GM10248 (cell line): ENCODE data around the gene PLXNA2.

ENCODE experiments used
- CTCF ChIA-PET: fragments of 300-600 bp; sonication (Branson Sonifier 250); formaldehyde crosslinking; extraction: SDS; loops from one replicate; lab custom pipeline; 2021; ENCODE audit warnings: antibody characterized with exemption; lab: Yijun Ruan, JAX
- POLR2A ChIA-PET: fragments of 350-650 bp; sonication (Branson Sonifier 250); formaldehyde crosslinking; extraction: SDS; loops from one replicate; lab custom pipeline; 2020; ENCODE audit warnings: antibody characterized with exemption; lab: Yijun Ruan, JAX
- DNase-seq: peaks from one replicate; pipeline ENCODE4 v3.0.0; 2012; ENCODE audit errors: extremely low spot score
- CTCF ChIP-seq: IDR thresholded peaks from 2 replicates; pipeline ENCODE4 v1.5.1; 2012; ENCODE audit warnings: mild to moderate bottlenecking, low read depth; ENCODE audit errors: extremely low read depth, missing control alignments, control extremely low read depth

The PLXNA2 gene

DNA sequence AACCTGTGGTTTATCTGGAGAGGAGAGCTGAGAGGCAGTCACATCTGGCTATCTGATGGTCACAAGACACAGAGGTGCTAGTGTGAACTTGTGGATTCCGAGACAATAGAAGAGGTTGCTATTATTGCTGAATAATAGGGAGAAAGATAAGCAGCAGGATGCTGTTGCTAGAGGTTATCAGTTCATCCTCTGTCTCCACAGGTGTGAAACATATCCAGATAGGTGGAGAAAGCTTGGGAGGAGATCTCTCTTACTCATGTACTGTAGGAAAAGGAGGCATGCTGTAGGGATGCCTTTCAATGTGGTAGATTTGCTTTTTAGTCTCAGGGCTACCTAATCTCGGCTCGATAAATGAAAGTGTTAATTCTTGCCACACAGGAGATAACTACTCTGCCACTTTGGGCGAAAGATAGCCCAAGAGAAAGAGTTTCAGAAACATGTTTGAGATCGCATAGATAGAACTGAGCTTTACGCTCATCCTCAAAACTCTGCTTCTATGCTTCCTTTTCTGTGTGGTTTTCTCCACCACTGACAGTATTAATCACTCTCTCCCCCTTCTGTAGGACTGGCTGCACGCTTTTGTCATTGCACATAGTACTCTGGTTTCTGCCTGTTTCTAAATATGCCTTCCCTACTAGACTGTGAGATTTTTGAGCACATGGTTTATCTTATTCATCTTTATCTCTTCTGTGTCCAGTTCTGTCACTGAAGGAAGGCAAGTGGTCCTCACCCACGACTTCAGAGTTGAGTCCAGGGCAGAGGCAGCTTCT is 36.7 kb upstream of the PLXNA2 start:
- no peak for TF ChIP-seq CTCF
- CTCF ChIA-PET: interaction anchor here (1.2 kb wide), 1 partner anchor 34 kb away, joined by 3 read pairs; no protein-coding TSS in a partner anchor
- POLR2A ChIA-PET: no interaction called here
- no peak for DNase-seq

GRCh38 chr1:208279826-208280588 is 35.8 kb upstream of the PLXNA2 start:
- DNase-seq: no peak
- ChIA-PET POLR2A (no interaction called here), CTCF (no interaction called here)
- no peak for TF ChIP-seq CTCF

DNA sequence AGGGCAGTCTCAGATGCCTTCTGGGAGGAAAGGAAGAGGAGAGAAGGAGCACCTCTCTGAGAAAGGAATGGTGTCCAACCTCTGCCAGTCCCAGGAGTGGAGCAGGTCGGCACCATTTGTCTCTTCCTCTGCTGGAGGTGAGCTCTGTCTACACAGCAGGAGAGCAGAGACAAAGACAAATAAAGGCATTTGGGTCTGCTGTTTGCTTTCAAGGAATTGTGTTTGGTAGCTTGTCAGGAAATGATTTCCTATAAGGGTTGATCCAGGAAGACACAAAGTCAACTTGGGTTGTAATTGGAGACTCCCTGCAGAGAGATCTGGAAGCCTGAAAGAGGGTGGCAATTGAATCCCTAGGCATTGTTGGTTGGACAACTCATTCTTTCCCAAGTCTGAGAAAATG is 34.5 kb upstream of the PLXNA2 start:
- TF ChIP-seq CTCF: no peak
- ChIA-PET CTCF (interaction anchor here (1.3 kb wide), 1 partner anchor 34 kb away, joined by 3 read pairs; the partner anchor contains the start of gene PLXNA2), POLR2A (no interaction called here)
- DNase-seq: no peak

DNA sequence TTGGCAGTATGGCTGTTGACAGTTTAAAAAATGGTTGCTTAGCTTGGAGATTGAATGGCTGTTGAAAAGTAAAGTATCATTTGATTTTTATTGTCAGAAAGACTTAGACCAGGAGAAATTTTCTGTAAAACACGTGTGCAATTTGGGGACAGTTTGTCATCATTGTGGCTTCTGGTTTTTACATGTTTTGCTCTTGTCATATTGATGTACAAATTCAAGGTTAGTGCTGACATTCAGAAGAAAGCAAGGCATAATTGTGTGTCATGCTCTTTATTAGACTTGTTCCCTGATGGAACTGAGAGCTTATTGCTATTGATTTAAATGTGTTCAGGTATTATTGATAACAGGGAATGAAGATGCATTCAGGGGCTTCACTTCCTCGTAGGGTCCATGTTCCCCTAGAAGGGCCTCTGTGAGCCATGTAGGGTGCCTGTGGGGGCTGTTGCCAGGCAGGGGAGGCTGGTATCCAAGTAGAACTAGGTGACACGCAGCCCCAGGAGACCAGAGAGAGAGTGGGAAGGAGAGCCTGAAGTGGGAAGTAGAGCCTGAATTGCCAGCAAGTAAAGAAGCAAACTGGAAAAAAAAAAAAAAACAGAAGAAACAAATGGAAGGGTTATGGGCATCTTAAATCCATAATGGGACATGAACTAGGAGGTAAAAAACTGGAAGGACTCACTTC is 32.7 kb upstream of the PLXNA2 start:
- DNase-seq: no peak
- TF ChIP-seq CTCF: no peak
- ChIA-PET CTCF (no interaction called here), POLR2A (no interaction called here)

GRCh38 chr1:208275083-208275482 is 30.9 kb upstream of the PLXNA2 start:
- ChIA-PET CTCF (interaction anchor here (1.2 to 1.6 kb wide), 2 partner anchors 11 to 29 kb away, joined by 3 to 4 read pairs; no protein-coding TSS in a partner anchor), POLR2A (no interaction called here)
- TF ChIP-seq CTCF: no peak
- no peak for DNase-seq

GRCh38 chr1:208273386-208274017 is 29.3 kb upstream of the PLXNA2 start:
- TF ChIP-seq CTCF: no peak
- ChIA-PET CTCF (no interaction called here), POLR2A (no interaction called here)
- no peak for DNase-seq
